Measurements from ENCODE around the gene NAPEPLD.
"Not testable (repeated sequence)": the region's sequence is repeated elsewhere in the genome, so short reads cannot be mapped to it uniquely, and the experiment has no call there.

GRCh38 chr7:103198079-103198478 is 49.2 kb upstream of the NAPEPLD start:
- TF ChIP-seq CTCF, POLR2A (IDR thresholded peaks at IDR 0.05): not testable (repeated sequence)
